DMS53 treated with DMSO at 0.1 percent for 48 hours (cell line): ENCODE data around the gene EXOC8.
"Not testable (repeated sequence)": the region's sequence is repeated elsewhere in the genome, so short reads cannot be mapped to it uniquely, and the experiment has no call there.

Experiments used
- DNase-seq: peaks from one replicate; lab custom pipeline; 2025; ENCODE audit not compliant: unreplicated experiment; lab: John Stamatoyannopoulos, UW

The EXOC8 gene

DNA sequence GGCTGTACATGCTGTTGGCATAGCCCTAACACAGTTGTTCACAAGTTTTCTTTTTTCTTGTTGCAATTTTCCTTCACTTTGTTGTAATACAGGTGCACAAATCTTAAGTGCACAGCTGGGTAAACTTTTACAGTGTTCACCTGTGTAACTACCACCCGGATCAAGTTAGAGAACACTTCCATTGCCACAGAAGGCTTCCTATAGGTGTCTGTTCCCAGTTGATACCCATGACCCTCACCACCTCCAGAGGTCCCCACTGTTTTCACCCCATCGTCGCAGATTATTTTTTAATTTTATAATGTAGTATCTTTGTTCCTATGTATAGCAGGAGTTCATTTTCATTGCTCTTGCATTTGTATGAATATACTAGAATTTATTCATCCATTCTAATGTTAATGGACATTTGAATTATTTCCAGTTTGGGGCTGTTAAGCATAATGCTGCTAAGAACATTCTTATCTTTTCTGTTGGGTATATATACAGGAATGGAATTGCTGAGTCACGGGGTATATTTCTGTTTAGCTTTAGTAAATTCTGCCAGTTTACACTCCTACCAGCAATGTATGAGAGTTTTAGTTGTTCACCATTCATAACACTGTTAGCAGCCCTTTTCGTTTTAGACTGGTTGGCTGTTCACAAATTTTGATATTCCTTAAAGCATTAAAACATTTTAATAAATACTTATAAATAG, 16.8 kb upstream of the EXOC8 start:
- DNase-seq: no peak

DNA sequence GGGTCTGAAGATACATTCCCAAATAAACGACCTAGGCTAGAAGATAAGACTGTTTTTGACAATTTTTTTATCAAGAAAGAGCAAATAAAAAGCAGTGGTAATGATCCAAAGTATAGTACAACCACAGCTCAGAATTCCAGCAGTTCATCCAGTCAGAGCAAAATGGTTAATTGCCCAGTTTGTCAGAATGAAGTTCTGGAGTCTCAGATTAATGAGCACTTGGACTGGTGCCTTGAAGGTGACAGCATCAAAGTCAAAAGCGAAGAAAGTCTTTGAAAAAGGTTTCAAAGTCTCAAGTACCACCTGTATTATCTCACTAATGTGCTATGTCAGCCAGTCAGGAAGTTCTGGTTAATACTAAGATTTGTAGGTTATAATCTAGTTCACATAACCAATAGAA, 15.4 kb upstream of the EXOC8 start:
- no peak for DNase-seq

DNA sequence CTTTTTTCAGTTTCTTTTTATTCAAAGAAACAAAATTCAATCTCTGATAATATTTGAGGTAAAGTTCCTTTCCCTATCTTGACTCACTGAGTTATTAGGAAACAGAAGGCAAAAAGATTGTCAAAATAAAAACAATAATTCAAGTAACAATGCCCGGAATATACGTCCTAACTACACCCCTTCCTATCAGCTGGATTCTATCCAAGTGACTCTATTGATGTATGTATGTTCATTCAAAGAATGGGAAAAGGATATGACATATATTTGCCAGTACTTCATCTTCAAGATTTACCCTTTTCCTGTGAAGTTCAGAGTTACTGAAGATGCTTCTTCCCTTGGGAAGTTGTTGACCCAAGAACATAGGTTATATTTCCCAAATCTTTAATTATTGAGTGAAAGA, 14.2 kb upstream of the EXOC8 start:
- DNase-seq: no peak

DNA sequence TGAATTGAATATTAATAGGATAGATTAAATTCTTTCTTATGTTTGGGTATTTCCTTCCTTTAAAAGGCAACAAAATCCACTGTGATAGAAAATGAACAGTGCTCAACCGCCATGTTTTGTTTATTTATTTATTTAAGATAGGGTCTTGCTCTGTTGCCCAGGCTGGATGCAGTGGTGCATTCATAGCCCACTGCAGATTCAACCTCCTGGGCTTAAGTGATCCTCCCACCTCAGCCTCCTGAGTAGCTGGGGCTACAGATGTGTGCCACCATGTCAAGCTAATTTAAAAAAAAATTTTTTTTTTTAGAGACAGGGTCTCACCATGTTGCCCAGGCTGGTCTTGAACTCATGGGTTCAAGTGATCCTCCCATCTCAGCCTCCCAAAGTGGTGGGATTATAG, 11.2 kb upstream of the EXOC8 start:
- DNase-seq: not testable (repeated sequence)

DNA sequence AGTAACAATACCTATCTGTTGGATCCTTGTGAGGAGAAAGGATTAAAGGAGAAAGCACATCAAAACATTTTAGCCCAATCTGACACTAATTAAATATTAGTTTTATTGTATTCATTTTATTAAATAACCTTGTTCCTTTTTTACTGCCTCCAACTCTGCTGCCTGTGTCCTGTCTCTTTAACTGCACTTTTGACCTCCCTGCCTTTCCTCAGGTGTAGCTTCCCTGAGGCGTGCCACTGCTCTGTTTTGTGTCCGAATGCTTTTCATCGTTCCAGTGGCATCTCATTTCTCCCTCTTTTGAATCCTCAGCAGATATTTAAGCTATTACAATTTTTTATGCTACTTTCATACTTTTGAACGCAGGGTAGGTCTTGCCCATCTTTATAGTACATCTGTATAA, 10.8 kb upstream of the EXOC8 start:
- DNase-seq: no peak

DNA sequence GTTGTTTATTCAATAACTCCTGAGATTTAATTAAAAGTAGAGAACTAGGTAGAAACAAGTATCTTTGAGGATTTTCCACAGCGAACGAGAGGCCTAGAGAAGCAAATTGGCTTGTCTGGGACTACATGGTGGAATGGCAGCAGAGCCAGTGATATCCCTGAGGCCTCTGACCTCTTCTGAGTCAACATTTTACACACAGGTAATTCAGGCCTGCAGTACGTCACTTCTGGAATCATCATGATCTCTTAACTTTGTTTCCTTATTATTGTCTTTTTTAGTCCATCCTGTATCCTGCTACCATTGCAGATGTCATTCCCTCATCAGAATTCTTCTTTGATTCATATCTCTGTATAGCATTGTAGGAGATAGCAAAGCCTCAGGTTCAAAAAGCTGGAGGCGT, 10.3 kb upstream of the EXOC8 start:
- no peak for DNase-seq

DNA sequence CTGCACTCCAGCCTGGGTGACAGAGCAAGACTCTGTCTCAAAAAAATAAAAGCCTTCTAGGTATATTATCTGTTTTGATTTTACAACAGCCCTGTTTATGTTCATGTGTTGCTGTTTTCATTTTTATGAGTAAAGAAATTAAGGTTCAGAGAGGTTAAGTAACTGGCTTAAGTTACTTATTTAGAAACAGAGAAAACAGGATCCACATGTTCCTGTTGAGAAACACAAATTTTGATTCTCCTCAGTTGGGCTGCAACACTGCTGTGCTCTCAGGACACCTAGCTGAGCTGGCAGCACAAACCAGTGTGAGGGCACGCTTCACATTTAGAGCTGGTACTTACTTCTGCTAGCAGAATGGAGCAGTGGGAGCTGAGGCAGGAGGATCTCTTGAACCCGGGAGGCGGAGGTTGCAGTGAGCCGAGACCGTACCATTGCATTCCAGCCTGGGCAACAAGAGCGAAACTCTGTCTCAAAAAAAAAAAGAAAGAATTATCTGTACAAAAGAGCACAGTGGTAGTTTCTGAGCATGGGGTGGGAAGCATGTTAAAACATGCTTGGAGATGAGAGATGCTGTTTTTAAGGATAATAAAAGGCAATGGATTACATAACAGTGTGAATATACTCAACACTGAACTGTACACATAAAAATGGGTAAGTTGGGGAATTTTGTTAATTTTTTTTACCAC, 2.8 kb upstream of the EXOC8 start:
- DNase-seq: no peak

DNA sequence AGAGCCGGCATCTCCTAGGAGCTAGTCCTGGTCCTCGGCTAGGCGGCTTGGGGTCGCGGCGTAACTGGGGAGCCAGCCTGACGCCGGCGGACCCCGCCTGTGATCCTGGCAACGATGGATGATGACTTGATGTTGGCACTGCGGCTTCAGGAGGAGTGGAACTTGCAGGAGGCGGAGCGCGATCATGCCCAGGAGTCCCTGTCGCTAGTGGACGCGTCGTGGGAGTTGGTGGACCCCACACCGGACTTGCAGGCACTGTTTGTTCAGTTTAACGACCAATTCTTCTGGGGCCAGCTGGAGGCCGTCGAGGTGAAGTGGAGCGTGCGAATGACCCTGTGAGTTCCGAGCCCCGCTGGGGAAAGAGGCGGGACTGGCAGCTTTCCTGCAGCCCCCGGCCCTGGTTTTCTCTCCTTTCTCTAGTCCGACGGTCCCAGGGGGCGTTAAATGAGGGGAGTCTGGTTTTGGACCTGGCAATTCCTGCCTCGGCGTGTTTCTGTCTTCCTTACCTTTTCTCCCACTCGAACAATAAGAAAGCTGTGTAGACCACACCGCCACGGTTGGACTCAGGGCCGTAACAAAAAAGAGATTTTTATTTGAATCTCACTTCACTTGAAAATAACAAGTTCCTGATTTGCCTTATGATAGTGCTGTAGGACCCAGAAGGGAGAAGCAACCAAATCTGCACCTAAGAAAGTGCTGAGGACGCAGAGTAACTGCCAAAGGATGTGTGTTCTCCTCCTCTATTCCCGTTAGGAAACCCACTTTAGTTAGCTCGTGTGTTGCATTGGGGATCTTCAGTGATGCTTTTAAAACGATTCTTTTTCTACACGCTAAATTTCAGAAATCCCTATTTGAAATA, 847 bp upstream of the EXOC8 start, which contains the start of gene SPRTN:
Gene SPRTN, plus strand, starts transcription at position 24 of the 859 bp plus-strand sequence. Its CDS starts 91 bp downstream, at position 115.
- no peak for DNase-seq

DNA sequence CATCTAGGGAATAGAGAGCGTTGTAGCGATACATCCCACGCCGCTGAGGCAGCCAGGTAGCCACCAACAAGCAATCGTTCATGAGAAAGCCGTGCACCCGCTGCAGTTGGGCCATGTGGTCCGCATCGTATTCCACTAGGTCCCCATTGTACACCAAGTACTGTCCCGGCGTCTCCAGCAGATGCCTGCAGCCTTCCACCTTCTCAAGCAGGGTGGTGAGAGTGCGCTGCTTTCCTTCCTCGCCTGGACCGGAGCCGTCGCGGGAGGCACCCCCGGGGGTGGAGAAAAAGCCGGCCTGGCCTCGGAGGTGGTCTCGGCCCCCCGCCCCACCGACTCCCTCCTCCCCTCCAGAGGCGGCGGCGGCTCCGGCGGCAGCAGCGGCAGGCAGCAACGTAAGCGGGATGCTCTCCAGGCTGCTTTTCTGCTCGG, 595 bp downstream of the EXOC8 start:
- DNase-seq: no peak

DNA sequence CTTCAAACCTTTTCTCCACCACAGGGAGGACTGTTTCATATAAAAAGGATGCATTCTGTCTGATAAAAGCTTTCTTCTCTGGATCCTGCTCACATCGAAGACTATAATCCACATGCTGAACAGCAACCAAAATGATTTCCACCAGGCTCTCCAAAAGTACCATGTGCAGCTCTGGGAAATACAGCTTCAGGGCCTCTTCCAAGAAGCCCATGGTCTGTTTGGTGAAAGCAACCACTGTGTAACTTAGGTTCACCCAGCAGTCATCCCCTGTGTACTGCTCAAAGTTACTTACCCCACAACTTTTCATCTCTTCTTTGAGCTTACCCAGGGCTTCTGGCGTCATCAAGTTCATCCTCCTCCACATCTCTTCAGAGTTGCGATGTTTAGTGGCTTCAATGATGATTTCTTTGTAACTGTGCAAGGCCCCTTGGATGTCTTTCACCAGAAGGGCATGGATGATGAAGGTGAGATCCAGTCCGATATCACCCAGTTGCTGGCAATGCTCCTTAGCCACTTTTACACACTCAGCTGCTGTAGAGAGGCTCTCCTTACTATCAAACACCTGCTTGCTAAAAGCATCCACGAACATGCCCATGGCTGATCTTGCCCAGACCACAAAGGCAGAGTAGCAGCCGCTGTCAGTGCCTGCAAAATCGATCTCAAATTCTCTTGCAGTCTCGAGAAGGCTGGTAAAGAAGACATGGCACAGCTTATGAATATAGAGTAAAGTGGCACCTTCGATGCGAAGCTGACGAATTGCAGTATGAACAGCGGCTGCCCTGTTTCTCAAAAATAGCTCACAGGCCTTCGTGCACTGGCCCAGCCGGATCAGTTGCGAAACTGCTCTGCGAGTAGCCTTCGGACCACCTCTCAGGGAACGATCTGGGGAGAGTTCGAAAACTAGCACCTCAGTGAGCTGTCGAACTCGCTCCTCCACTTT, 1.7 kb downstream of the EXOC8 start:
- DNase-seq: no peak

DNA sequence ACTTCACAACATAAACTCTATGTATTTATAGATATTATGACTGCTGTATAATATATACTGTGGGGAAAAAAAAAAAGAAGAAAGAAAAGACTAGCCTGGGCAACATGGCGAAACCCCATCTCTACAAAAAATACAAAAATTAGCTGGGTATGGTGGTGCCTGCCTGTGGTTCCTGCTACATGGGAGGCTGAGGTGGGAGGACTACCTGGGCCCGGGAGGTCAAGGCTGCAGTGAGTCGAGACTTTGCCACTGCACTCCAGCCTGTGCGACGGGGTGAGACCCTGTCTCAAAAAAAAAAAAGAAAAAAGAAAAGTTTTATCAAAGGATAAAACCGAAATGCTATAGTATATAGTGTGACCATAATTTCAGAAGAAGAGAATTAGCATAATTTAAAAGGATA, 2.7 kb downstream of the EXOC8 start:
- DNase-seq: no peak

DNA sequence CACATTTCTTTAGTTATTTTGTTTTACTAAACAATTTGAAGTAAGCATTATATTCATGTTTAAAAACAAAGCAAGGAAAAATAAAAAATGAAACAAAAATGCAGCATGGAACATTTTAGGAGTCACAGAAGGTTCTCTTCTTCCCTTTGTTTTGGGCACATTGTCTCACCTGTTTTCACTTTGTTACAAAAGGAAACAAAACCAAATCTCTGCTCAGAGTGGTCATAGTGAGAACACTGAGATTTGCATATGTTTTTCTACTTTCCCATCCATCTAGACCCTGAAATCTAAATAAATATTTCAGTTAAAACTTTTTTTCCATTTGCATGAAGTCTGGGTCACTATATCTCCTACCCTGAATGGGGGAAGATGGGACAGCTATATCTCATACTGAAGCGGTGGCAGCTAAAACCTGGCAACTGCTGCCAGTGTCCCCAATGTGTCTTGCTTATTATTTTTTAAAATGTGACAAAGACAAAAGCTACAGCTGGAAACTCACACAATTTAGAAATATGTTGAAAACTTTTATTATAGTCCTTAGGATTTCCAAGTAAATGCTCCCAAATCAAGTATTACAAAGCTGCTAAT, 3.5 kb downstream of the EXOC8 start:
- DNase-seq: no peak

DNA sequence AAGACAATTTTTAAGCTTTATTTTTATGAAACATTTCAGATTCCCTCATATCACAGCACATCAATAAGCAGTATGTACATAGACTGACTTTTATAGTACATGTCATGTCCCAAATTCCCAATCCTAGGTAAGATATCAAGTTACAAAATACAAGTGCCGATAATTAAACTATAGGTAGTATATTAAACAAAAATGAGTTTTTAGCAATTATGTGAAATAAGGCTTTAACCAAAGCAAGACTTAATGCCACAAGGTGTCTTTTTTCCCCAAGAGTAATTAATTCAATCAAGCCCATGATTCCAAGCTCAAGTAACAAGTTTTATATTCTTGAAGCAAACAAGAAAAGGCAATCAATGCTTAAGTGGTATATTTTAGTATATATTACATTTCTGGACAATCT, 4.9 kb downstream of the EXOC8 start:
- no peak for DNase-seq

DNA sequence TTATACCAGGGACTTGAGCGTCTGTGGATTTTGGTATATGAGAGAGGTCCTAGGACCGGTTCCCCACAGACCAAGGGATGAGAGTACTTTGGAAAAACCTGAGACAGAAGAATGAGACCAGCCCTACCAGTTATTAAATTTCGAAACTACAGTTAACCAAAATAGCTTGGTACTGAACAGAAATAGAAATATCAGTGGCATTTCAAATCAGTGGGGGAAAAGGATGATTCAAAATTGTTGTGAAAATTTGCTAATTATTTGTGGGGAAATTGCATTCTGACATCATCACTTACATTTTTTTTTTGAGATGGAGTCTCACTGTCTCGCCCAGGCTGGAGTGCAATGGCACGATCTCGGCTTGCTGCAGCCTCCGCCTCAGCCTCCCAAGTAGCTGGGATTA, 8.2 kb downstream of the EXOC8 start:
- no peak for DNase-seq

DNA sequence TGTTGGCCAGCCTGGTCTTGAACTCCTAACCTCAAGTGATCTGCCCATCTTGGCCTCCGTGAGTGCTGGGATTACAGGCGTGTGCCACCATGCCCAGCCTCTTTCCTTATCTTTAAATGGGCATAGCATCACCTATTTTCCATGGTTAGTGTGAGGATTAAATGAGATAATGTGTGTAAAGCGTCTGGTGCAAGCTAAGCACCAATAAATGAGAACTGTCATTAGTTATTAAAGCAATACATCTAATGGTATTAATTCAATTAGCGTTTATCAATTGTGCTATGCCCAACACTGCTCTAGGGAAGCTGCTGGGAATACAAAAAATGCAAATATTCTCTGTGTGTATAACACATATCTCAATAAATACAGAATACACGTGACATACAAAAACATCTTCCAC, 10.0 kb downstream of the EXOC8 start:
- no peak for DNase-seq

DNA sequence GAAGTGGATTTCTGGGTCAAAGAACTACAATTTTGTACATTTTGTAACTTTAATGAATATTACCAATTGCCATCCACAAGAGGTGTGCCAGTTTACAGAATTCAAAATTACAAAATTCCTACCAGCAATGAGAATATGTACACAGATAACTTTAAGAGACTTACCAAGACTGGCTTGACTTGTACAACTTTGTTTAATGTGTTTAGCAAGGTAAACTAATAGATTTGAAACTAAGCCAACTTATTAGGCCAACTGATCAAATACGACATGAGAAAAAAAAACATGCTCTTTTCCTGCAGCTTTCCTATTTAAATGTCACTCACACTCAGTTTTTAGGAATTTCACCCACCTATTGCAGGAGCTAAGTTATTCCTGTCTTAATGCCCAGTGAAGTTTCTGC, 11.4 kb downstream of the EXOC8 start:
- no peak for DNase-seq

DNA sequence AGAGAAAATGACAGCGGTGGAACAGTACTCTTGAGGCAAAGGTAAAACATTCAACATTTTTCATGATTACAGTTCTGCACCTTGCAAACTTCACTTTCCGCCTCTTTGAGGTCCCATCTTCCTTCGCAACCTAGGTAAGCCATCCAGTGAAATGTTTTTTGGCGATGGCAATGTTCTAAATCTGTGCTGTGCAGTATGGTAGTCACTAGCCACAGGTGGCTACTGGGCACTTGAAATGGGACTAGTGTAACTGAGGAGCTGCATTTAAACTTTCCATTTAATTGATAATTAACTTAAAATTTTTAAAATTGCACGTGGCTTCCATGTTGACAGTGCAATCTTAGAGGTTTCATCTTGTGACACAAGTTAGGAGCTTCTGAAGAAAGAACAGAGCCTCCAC, 13.0 kb downstream of the EXOC8 start:
- DNase-seq: no peak

DNA sequence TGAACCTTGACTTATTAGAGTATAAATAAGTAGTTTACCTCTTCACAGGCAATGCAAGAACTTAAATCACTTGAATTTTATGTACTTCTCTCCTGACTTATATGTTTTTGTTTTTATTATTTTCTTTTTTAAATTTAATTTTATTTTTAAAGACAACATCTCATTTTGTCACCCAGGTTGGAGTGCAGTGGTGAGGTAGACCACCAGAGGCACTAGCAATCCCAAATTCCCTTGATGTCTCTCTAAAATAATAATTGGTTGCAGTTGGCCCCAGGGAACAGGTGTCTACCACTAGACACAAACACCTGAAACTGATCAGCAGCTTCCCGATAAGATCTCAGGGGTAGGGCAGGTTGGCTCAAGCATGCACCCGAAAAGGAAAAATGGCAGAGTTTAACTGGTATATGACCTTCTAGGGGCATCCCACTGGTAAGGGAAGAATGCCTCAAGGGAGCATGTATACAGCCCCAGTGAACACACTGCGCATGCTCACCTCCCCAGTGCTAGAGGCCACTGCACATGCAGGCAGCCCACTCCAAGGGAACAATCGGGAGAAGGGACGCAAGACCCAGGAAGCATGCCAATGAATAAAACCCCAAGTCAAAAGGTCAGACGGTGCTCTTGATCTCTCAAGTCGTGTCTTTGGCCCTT, 14.6 kb downstream of the EXOC8 start:
- DNase-seq: no peak

DNA sequence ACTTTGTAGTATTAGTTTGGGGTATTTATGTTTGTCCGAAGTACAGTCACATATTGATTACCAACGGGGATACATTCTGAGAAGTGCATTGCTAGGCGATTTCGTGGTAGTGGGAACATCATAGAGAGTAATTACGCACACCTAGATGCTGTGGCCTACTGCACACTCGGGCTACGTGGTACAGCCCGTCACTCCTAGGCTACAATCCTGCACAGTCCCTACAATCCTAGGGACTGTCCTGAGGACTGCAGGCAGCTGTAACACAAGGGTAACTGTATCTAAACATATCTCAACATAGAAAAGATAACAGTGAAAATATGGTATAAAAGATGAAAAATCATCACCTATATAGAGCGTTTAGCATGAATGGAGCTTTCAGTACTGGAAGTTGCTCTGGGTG, 18.6 kb downstream of the EXOC8 start:
- no peak for DNase-seq

DNA sequence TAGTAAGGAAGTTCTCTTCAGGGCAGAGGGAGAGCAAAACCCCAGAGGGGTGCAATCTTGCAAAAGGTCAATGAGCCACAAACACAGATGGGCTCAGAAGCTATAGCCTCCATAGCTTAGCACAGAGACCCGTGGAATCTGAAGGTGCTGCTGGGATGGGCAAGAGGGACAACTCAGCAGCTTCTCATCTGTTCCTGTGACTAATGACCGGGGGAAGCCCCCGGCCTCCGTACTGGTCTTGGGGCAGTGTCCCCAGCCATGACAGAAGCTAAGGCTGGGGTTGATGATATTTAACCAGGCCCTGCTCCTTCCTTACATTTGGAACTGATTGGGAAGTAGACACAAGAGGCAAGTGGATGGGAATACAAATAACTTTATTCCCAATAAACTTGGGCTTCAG, 19.1 kb downstream of the EXOC8 start:
- DNase-seq: no peak
